Endothelial cell of umbilical vein (primary cell): ENCODE measurements around the gene TNFAIP8L3. TPM values are rescaled to one million over a fixed set of nuclear protein-coding genes. Genes with fewer than 3 reads are reported as not detected.

Experiments
- BruUV-seq: library from RNA; stranded (reverse); fragments of 400-500 nt; replicated peaks from 2 replicates; lab custom pipeline; 2021; lab: Mats Ljungman, UMichigan
- CTCF ChIA-PET: fragments of 300-600, 350-600 bp; sonication (Branson Sonifier 250); formaldehyde crosslinking; loops from one replicate; lab custom pipeline; 2021; ENCODE audit warnings: antibody characterized with exemption, inconsistent platforms; lab: Charles Lee
- POLR2A ChIA-PET: fragments of 300-600, 350-600 bp; sonication (Branson Sonifier 250); formaldehyde crosslinking; loops from one replicate; lab custom pipeline; 2021; ENCODE audit warnings: antibody characterized with exemption, inconsistent platforms; lab: Charles Lee
- DNase-seq: peaks from one replicate; pipeline ENCODE4 v3.0.0-alpha.2; 2011; ENCODE audit warnings: low read depth, low spot score
- FAIRE-seq: peaks from 2 replicates; lab custom pipeline; 2011; peaks lifted over from hg19 to GRCh38; lab: Jason Lieb, UNC
- H2AFZ ChIP-seq: 2 replicates; pipeline ENCODE4 v1.6.0; 2012; ENCODE audit warnings: low read depth, low read length, control low read depth, inconsistent platforms
- H3K27ac ChIP-seq: 2 replicates; pipeline ENCODE4 v1.5.1; 2011; ENCODE audit warnings: low read depth, mild to moderate bottlenecking, control low read depth, low read length, moderate library complexity; ENCODE audit not compliant: insufficient read depth
- H3K27me3 ChIP-seq, 2 experiments: 2 replicates each; pipeline versions ENCODE4 v1.6.0 to v1.6.1; 2011; ENCODE audit warnings: low read length in 2 of 2, mixed read lengths in 1 of 2; ENCODE audit not compliant: control insufficient read depth in 2 of 2, insufficient read depth in 2 of 2
- H3K36me3 ChIP-seq, 2 experiments: 2 replicates in 1 of 2; 3 replicates in 1 of 2; pipeline ENCODE4 v1.5.1; 2011; ENCODE audit warnings: low read length in 2 of 2, mild to moderate bottlenecking in 1 of 2, moderate library complexity in 1 of 2; ENCODE audit not compliant: control insufficient read depth in 2 of 2, insufficient read depth in 2 of 2; ENCODE audit errors: extremely low read depth in 1 of 2
- H3K4me1 ChIP-seq: 3 replicates; pipeline ENCODE4 v1.5.1; 2011; ENCODE audit warnings: mild to moderate bottlenecking, low read length; ENCODE audit not compliant: control insufficient read depth, insufficient read depth; ENCODE audit errors: extremely low read depth
- H3K4me2 ChIP-seq: 2 replicates; pipeline ENCODE4 v1.6.1; 2011; ENCODE audit warnings: low read length, control low read depth, mixed read lengths; ENCODE audit not compliant: insufficient read depth
- H3K4me3 ChIP-seq, 3 experiments: fragments of 200-600 bp in 1 of 3; sonication (generic), shearing (Covaris generic) in 1 of 3; replicated peaks in 1 of 3; 2 replicates each; pipeline ENCODE4 v1.5.1; 2011 to 2016; ENCODE audit warnings: control low read depth in 3 of 3, low read length in 3 of 3, mild to moderate bottlenecking in 2 of 3, inconsistent platforms in 1 of 3, low read depth in 1 of 3, moderate library complexity in 1 of 3; ENCODE audit not compliant: insufficient read depth in 1 of 3
- H3K79me2 ChIP-seq: 2 replicates; pipeline ENCODE4 v1.6.0; 2012; ENCODE audit warnings: low read length, inconsistent platforms; ENCODE audit not compliant: control insufficient read depth, insufficient read depth
- H3K9ac ChIP-seq: replicated peaks from 2 replicates; pipeline ENCODE3; 2011; ENCODE audit warnings: low read length, control low read depth; ENCODE audit not compliant: insufficient read depth; ENCODE audit errors: extremely low read depth
- H3K9me1 ChIP-seq: replicated peaks from 3 replicates; pipeline ENCODE4 v1.6.0; 2011; ENCODE audit warnings: mild to moderate bottlenecking, low read length; ENCODE audit not compliant: control insufficient read depth, insufficient read depth; ENCODE audit errors: extremely low read depth
- H3K9me3 ChIP-seq: replicated peaks from 2 replicates; pipeline ENCODE4 v1.5.1; 2012; ENCODE audit warnings: low read length, inconsistent platforms; ENCODE audit not compliant: control insufficient read depth, insufficient read depth
- H4K20me1 ChIP-seq: replicated peaks from 2 replicates; pipeline ENCODE3; 2011; ENCODE audit warnings: mild to moderate bottlenecking, low read length; ENCODE audit not compliant: control insufficient read depth, insufficient read depth; ENCODE audit errors: extremely low read depth
- EZH2 ChIP-seq: IDR thresholded peaks from 2 replicates; pipeline ENCODE4 v1.6.1; 2012; ENCODE audit warnings: borderline replicate concordance, low read depth, mild to moderate bottlenecking, moderate library complexity, low read length, inconsistent platforms; ENCODE audit not compliant: severe bottlenecking
- FOS ChIP-seq: IDR thresholded peaks from 2 replicates; pipeline ENCODE4 v1.6.1; 2011; ENCODE audit warnings: mild to moderate bottlenecking, low read length, moderate library complexity, borderline replicate concordance; ENCODE audit not compliant: insufficient read depth
- GATA2 ChIP-seq: IDR thresholded peaks from 2 replicates; pipeline ENCODE4 v1.7.0; 2011; ENCODE audit warnings: low read depth, mild to moderate bottlenecking, moderate library complexity, mixed read lengths, low read length; ENCODE audit not compliant: insufficient read length, insufficient read depth
- JUN ChIP-seq: IDR thresholded peaks from 2 replicates; pipeline ENCODE4 v1.6.1; 2011; ENCODE audit warnings: borderline replicate concordance, low read depth; ENCODE audit not compliant: insufficient read length, insufficient read depth
- MAX ChIP-seq: IDR thresholded peaks from 2 replicates; pipeline ENCODE4 v1.6.1; 2011; ENCODE audit not compliant: insufficient read depth, insufficient read length
- MYC ChIP-seq: IDR thresholded peaks from one replicate; pipeline ENCODE4 v1.6.1; 2011; ENCODE audit warnings: mild to moderate bottlenecking, low read depth, low read length
- POLR2A ChIP-seq: IDR thresholded peaks from 2 replicates; pipeline ENCODE4 v1.6.1; 2012; ENCODE audit warnings: low read depth, mild to moderate bottlenecking, control low read depth, low read length
- POLR2AphosphoS5 ChIP-seq: IDR thresholded peaks from 2 replicates; pipeline ENCODE4 v1.6.1; 2012; ENCODE audit warnings: low read depth, mild to moderate bottlenecking, control low read depth, low read length, moderate library complexity; ENCODE audit not compliant: insufficient read depth
- dilution Hi-C: fragments of 300-500 bp; cut with MboI; formaldehyde crosslinking; loops from one replicate; pipeline ENCODE4 v1.15.0; 2019; ENCODE audit warnings: low sequenced_read_pairs; ENCODE audit not compliant: extremely low pct_ligation_motif_present
- intact Hi-C: fragments of 100-400 bp; cut with micrococcal nuclease; formaldehyde crosslinking; loops from one replicate; pipeline ENCODE4 v1.10.0; 2022
- polyA plus RNA-seq, 4 experiments: library from polyadenylated mRNA; depleted of rRNA in 3 of 4; stranded (reverse) in 3 of 4; unstranded in 1 of 4; fragments of >200 nt; gene quantifications; 2 replicates each; pipeline versions ENCODE4 v1.2.1 to v1.2.3, GENCODE V29; 2011 to 2012; ENCODE audit warnings: missing spikeins in 1 of 4
- total RNA-seq: library from RNA; stranded (reverse); gene quantifications from 2 replicates; pipeline ENCODE4 v1.2.3, GENCODE V29; 2021
- TF ChIP-seq, protein P1 (sequence below), 2 donors: IDR thresholded peaks; 1 replicate in 1 of 2; 2 replicates in 1 of 2; pipeline ENCODE4 v1.5.1; 2011; ENCODE audit warnings: low read length in 2 of 2, mild to moderate bottlenecking in 2 of 2, moderate library complexity in 2 of 2, control low read depth in 1 of 2, inconsistent platforms in 1 of 2, low read depth in 1 of 2; ENCODE audit not compliant: insufficient read depth in 1 of 2; ENCODE audit errors: extremely low read depth in 1 of 2

Gene TNFAIP8L3
- total and polyA plus RNA-seq, 2 donors (not counting 3 experiments of a cell fraction or from before 2014, with no cell fraction given): 8.8 to 38.3 TPM

GRCh38 chr15:51067510-51067909, 27.2 kb downstream of the TNFAIP8L3 start:
- no peaks in the 10 kb centered on the region for H4K20me1 ChIP-seq
- H3K9ac ChIP-seq: no peak overlapping the region
- intact Hi-C loops: no loop called here
- no peak overlapping the region for H3K27ac ChIP-seq
- H3K4me2 ChIP-seq: no peak overlapping the region
- H3K9me1 ChIP-seq: no peaks in the 10 kb centered on the region
- H3K9me3 ChIP-seq: no peaks in the 10 kb centered on the region
- no peaks in the 10 kb centered on the region for H3K27me3 ChIP-seq
- H3K4me3 ChIP-seq: no peak overlapping the region
- no TSS peak for BruUV-seq
- ChIA-PET CTCF (interaction anchor here (0.6 kb wide), 2 partner anchors 40 to 307 kb away, joined by 3 read pairs; no protein-coding TSS in a partner anchor), POLR2A (no interaction called here)
- peaks cover 81% of the 10 kb centered on the region for H3K79me2 ChIP-seq
- no peaks in the 10 kb centered on the region for H3K4me1 ChIP-seq
- FAIRE-seq (no peak), DNase-seq (no peak)
- H3K36me3 ChIP-seq: peaks cover 0 to 4% of the 10 kb centered on the region in 2 experiments
- TF ChIP-seq MAX (no peak), FOS (no peak), POLR2AphosphoS5 (no peak), EZH2 (no peak), MYC (no peak), GATA2 (no peak), JUN (no peak), POLR2A (no peak)
- TF ChIP-seq, protein P1, sequence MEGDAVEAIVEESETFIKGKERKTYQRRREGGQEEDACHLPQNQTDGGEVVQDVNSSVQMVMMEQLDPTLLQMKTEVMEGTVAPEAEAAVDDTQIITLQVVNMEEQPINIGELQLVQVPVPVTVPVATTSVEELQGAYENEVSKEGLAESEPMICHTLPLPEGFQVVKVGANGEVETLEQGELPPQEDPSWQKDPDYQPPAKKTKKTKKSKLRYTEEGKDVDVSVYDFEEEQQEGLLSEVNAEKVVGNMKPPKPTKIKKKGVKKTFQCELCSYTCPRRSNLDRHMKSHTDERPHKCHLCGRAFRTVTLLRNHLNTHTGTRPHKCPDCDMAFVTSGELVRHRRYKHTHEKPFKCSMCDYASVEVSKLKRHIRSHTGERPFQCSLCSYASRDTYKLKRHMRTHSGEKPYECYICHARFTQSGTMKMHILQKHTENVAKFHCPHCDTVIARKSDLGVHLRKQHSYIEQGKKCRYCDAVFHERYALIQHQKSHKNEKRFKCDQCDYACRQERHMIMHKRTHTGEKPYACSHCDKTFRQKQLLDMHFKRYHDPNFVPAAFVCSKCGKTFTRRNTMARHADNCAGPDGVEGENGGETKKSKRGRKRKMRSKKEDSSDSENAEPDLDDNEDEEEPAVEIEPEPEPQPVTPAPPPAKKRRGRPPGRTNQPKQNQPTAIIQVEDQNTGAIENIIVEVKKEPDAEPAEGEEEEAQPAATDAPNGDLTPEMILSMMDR (IDR thresholded peaks at IDR 0.05; ENCODE audit: extremely low read depth in 1 of 2, insufficient read depth in 1 of 2, low read depth in 1 of 2, low read length in 2 of 2): no peak
- H2AFZ ChIP-seq: no peak overlapping the region
- dilution Hi-C loops: no loop called here
